ENCODE measurements around the gene GBX2.
A peak's percentile ranks its signal among the peaks of the same experiment; 100 is the strongest.

The GBX2 gene

GRCh38 chr2:236177967-236178889, 10.0 kb upstream of the GBX2 start:
- Histone ChIP-seq H3K27ac (no peak overlapping the region), H3K4me3 (peak overlapping the region; percentile 57)
- TF ChIP-seq CTCF (IDR thresholded peaks at IDR 0.05): peak; percentile 72
- peak; percentile 73 for DNase-seq (ENCODE audit: low spot score)

GRCh38 chr2:236177604-236177966, 9.4 kb upstream of the GBX2 start:
- Histone ChIP-seq H3K27ac (no peak overlapping the region), H3K4me3 (no peak overlapping the region)
- TF ChIP-seq CTCF (IDR thresholded peaks at IDR 0.05): no peak
- peak; percentile 67 for DNase-seq (ENCODE audit: low spot score)

GRCh38 chr2:236176951-236177350, 8.8 kb upstream of the GBX2 start:
- no peak overlapping the region for H3K27ac ChIP-seq
- no peak for TF ChIP-seq CTCF (IDR thresholded peaks at IDR 0.05)
- no peak overlapping the region for H3K4me3 ChIP-seq
- DNase-seq (ENCODE audit: low spot score): peak; percentile 47

GRCh38 chr2:236176417-236176816, 8.2 kb upstream of the GBX2 start:
- no peak overlapping the region for H3K27ac ChIP-seq
- no peak for TF ChIP-seq CTCF (IDR thresholded peaks at IDR 0.05)
- H3K4me3 ChIP-seq: no peak overlapping the region
- peak; percentile 45 for DNase-seq (ENCODE audit: low spot score)

GRCh38 chr2:236175548-236176150, 7.5 kb upstream of the GBX2 start:
- peak; percentile 35 for DNase-seq (ENCODE audit: low spot score)
- TF ChIP-seq CTCF (IDR thresholded peaks at IDR 0.05): no peak
- Histone ChIP-seq H3K4me3 (no peak overlapping the region), H3K27ac (no peak overlapping the region)

GRCh38 chr2:236173729-236174607, 5.8 kb upstream of the GBX2 start:
- Histone ChIP-seq H3K4me3 (no peak overlapping the region), H3K27ac (no peak overlapping the region)
- DNase-seq (ENCODE audit: low spot score): peak; percentile 28
- TF ChIP-seq CTCF (IDR thresholded peaks at IDR 0.05): no peak
